ENCODE data around the gene TRMT61A.

Gene TRMT61A

DNA sequence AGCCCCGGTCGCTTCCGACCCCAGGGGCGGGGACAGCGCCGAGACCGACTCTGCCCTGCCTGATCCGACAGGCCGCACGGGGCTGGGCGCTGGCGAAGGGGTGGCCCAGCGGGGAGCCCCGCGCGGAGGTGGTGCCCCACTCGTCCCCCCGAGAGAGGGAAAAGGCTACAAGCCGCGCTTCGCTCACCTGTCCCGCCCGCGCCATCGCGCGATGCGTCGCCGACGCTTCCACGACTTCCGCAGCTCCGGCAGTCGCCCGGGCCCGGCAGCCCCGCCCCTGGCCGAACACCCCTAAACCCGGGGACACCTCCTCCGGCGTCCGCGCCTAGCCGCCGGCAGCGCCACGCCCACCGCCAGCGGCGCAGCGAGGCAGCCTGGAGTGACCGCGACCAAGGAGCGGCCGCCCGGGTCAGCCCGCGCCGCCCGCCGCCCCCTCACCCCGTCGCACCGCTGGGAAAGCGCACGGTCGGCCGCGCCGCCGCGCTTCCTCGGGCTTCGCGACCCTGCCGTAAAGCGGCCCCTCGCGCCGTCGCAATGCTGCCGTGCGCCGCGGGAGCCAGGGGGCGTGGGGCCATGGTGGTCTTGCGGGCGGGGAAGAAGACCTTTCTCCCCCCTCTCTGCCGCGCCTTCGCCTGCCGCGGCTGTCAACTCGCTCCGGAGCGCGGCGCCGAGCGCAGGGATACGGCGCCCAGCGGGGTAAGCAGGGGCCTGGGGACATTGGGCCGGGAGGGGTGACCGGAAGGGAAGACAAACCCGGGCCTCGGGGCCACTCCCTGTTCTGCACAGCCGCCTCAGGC, 33.6 kb downstream of the TRMT61A start, which contains the start of the genes BAG5 and COA8:
Gene BAG5, minus strand, starts transcription at position 229 of the 797 bp plus-strand sequence. CDS start 1,493 bp downstream, outside the sequence.
Gene COA8, plus strand, starts transcription at position 532 of the 797 bp plus-strand sequence. Its CDS starts 42 bp downstream, at position 574.
- Histone ChIP-seq H3K4me3 (ENCODE audit: insufficient read depth, low read length, poor library complexity, severe bottlenecking) (peak within 1 kb of the TSS; percentile 95), H4K20me1 (ENCODE audit: low read depth, low read length) (peaks cover 19% of the 10 kb centered on the region; the same call in 1 of the 2 replicates), H2AFZ (ENCODE audit: low read depth, low read length, severe bottlenecking) (peak within 1 kb of the TSS; percentile 87), H3K9me3 (ENCODE audit: insufficient read depth, low read length) (no peaks in the 10 kb centered on the region), H3K79me2 (ENCODE audit: insufficient read depth, low read length) (peaks cover 92% of the 10 kb centered on the region), H3K9ac (ENCODE audit: low read length) (peak within 1 kb of the TSS; percentile 98), H3K27me3 (ENCODE audit: low read length) (no peaks in the 10 kb centered on the region), H3K36me3 (ENCODE audit: low read length) (peaks cover 13% of the 10 kb centered on the region), H3K4me2 (ENCODE audit: low read depth, low read length, poor library complexity, severe bottlenecking) (peak within 1 kb of the TSS; percentile 99), H3K27ac (ENCODE audit: low read depth, low read length) (peak within 1 kb of the TSS; percentile 85), H3F3A (ENCODE audit: insufficient read depth) (peaks cover 5% of the 10 kb centered on the region; the same call in 1 of the 2 replicates), H3K9me2 (replicated peaks; ENCODE audit: insufficient read depth, low read length) (no peaks in the 10 kb centered on the region)
- no peak for TF ChIP-seq EZH2phosphoT487 (conservative IDR thresholded peaks at IDR 0.05; ENCODE audit: low read length)
- TF ChIP-seq, protein P1, sequence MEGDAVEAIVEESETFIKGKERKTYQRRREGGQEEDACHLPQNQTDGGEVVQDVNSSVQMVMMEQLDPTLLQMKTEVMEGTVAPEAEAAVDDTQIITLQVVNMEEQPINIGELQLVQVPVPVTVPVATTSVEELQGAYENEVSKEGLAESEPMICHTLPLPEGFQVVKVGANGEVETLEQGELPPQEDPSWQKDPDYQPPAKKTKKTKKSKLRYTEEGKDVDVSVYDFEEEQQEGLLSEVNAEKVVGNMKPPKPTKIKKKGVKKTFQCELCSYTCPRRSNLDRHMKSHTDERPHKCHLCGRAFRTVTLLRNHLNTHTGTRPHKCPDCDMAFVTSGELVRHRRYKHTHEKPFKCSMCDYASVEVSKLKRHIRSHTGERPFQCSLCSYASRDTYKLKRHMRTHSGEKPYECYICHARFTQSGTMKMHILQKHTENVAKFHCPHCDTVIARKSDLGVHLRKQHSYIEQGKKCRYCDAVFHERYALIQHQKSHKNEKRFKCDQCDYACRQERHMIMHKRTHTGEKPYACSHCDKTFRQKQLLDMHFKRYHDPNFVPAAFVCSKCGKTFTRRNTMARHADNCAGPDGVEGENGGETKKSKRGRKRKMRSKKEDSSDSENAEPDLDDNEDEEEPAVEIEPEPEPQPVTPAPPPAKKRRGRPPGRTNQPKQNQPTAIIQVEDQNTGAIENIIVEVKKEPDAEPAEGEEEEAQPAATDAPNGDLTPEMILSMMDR (IDR thresholded peaks at IDR 0.05; ENCODE audit: insufficient read depth, low read length, poor library complexity, severe bottlenecking): no peak

DNA sequence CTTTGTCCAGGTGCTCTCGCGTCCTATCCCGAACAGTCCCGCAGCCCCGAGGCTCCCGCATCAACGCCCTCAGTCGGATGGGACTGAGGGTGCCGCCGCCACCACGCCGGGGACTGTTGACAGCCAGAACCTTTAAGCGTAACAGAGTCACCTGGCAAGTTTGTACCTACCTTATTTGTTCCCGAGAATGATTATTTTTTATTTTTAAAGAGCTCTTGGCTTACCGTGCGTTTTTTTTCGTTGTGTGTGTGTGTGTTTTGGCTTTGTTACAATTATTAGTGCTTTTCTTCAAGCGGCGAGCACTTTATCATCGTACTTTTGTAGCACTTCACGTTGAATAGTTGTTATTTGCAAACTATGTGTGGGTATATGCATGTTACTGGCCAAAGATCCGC, 34.2 kb downstream of the TRMT61A start:
- H4K20me1 ChIP-seq (ENCODE audit: low read depth, low read length): peaks cover 19% of the 10 kb centered on the region; the same call in 1 of the 2 replicates
- peak overlapping the region; percentile 98 for H3K9ac ChIP-seq (ENCODE audit: low read length)
- no peaks in the 10 kb centered on the region for H3K9me3 ChIP-seq (ENCODE audit: insufficient read depth, low read length)
- peaks cover 92% of the 10 kb centered on the region for H3K79me2 ChIP-seq (ENCODE audit: insufficient read depth, low read length)
- peak overlapping the region; percentile 95 for H3K4me3 ChIP-seq (ENCODE audit: insufficient read depth, low read length, poor library complexity, severe bottlenecking)
- H3F3A ChIP-seq (ENCODE audit: insufficient read depth): peaks cover 5% of the 10 kb centered on the region; the same call in 1 of the 2 replicates
- peak overlapping the region; percentile 99 for H3K4me2 ChIP-seq (ENCODE audit: low read depth, low read length, poor library complexity, severe bottlenecking)
- TF ChIP-seq EZH2phosphoT487 (conservative IDR thresholded peaks at IDR 0.05; ENCODE audit: low read length): no peak
- TF ChIP-seq, protein P1 (IDR thresholded peaks at IDR 0.05; ENCODE audit: insufficient read depth, low read length, poor library complexity, severe bottlenecking): no peak
- H3K27me3 ChIP-seq (ENCODE audit: low read length): no peaks in the 10 kb centered on the region
- peak overlapping the region; percentile 85 for H3K27ac ChIP-seq (ENCODE audit: low read depth, low read length)
- peaks cover 13% of the 10 kb centered on the region for H3K36me3 ChIP-seq (ENCODE audit: low read length)
- peak overlapping the region; percentile 87 for H2AFZ ChIP-seq (ENCODE audit: low read depth, low read length, severe bottlenecking)
- H3K9me2 ChIP-seq (replicated peaks; ENCODE audit: insufficient read depth, low read length): no peaks in the 10 kb centered on the region

DNA sequence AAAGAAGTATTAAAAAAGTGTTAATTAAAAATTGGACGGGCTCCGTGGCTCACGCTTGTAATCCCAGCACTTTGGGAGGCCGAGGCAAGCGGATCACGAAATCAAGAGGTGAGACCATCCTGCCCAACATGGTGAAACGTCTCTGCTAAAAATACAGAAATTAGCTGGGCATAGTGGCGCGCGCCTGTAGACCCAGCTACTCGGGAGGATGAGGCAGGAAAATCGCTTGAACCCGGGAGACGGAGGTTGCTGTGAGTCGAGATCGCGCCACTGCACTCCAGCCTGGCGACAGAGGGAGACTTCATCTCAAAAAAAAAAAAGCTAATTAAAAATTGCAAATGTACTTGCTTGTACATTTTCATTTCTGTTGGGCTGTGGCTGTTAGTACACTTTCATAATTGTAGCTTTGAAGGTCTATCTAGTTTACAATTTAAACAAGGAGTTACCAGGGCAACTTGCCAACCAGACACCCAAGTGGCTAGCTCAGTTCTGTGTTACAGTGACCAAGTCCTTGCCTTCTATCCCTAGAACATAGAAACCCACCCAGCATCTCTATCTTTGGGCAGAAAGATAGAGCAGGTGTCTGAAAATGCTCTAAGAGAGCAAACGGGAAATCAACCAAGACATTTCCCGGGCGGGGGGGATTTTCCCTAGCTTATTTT, 35.0 kb downstream of the TRMT61A start:
- peak overlapping the region; percentile 99 for H3K4me2 ChIP-seq (ENCODE audit: low read depth, low read length, poor library complexity, severe bottlenecking)
- no peaks in the 10 kb centered on the region for H3K27me3 ChIP-seq (ENCODE audit: low read length)
- peaks cover 5% of the 10 kb centered on the region; the same call in 1 of the 2 replicates for H3F3A ChIP-seq (ENCODE audit: insufficient read depth)
- H3K9me2 ChIP-seq (replicated peaks; ENCODE audit: insufficient read depth, low read length): no peaks in the 10 kb centered on the region
- peaks cover 12% of the 10 kb centered on the region for H3K36me3 ChIP-seq (ENCODE audit: low read length)
- peak overlapping the region; percentile 98 for H3K9ac ChIP-seq (ENCODE audit: low read length)
- TF ChIP-seq, protein P1 (IDR thresholded peaks at IDR 0.05; ENCODE audit: insufficient read depth, low read length, poor library complexity, severe bottlenecking): no peak
- no peak for TF ChIP-seq EZH2phosphoT487 (conservative IDR thresholded peaks at IDR 0.05; ENCODE audit: low read length)
- H3K79me2 ChIP-seq (ENCODE audit: insufficient read depth, low read length): peaks cover 88% of the 10 kb centered on the region
- peaks cover 18% of the 10 kb centered on the region; the same call in 1 of the 2 replicates for H4K20me1 ChIP-seq (ENCODE audit: low read depth, low read length)
- H3K9me3 ChIP-seq (ENCODE audit: insufficient read depth, low read length): no peaks in the 10 kb centered on the region
- H3K4me3 ChIP-seq (ENCODE audit: insufficient read depth, low read length, poor library complexity, severe bottlenecking): peak overlapping the region; percentile 95
- H3K27ac ChIP-seq (ENCODE audit: low read depth, low read length): no peak overlapping the region
- no peak overlapping the region for H2AFZ ChIP-seq (ENCODE audit: low read depth, low read length, severe bottlenecking)

Data from SU-DHL-6 (cell line).